CD4-positive, alpha-beta T cell treated with Interleukin-4 for 1 hour (primary cell): ENCODE measurements around the gene NDFIP2.
A peak's percentile ranks its signal among the peaks of the same experiment; 100 is the strongest.

Source experiments
- DNase-seq, 2 donors: peaks; one replicate each; pipeline ENCODE4 v3.0.0-alpha.2; 2020 to 2022

Gene NDFIP2

GRCh38 chr13:79459906-79460305 is 21.0 kb upstream of the NDFIP2 start:
- DNase-seq: no peak

GRCh38 chr13:79462895-79463294 is 18.1 kb upstream of the NDFIP2 start:
- DNase-seq: no peak

- no peak for DNase-seq
Observed at GRCh38 chr13:79463604-79464003, 17.4 kb upstream of the NDFIP2 start.

GRCh38 chr13:79466872-79467271 is 14.1 kb upstream of the NDFIP2 start:
- no peak for DNase-seq

GRCh38 chr13:79468402-79468801 is 12.6 kb upstream of the NDFIP2 start:
- DNase-seq: no peak

- DNase-seq: no peak
Observed at GRCh38 chr13:79468819-79469218, 12.1 kb upstream of the NDFIP2 start.

- DNase-seq: no peak
Observed at GRCh38 chr13:79469608-79470007, 11.3 kb upstream of the NDFIP2 start.

GRCh38 chr13:79470666-79471065 is 10.3 kb upstream of the NDFIP2 start:
- DNase-seq: no peak

GRCh38 chr13:79475569-79475968 is 5.4 kb upstream of the NDFIP2 start:
- DNase-seq: no peak

GRCh38 chr13:79477968-79478367 is 3.0 kb upstream of the NDFIP2 start:
- DNase-seq: no peak

- no peak for DNase-seq
Observed at GRCh38 chr13:79479882-79480281, 1.1 kb upstream of the NDFIP2 start.

GRCh38 chr13:79481685-79482052 is 714 bp downstream of the NDFIP2 start:
- DNase-seq: peak; percentile 37 to 54

- no peak for DNase-seq
Observed at GRCh38 chr13:79482281-79482970, 1.5 kb downstream of the NDFIP2 start.

- no peak for DNase-seq
Observed at GRCh38 chr13:79483086-79483706, 2.2 kb downstream of the NDFIP2 start.

GRCh38 chr13:79485014-79485811 is 4.3 kb downstream of the NDFIP2 start:
- no peak for DNase-seq

- DNase-seq: no peak
Observed at GRCh38 chr13:79486433-79487188, 5.7 kb downstream of the NDFIP2 start.

GRCh38 chr13:79490326-79490725 is 9.4 kb downstream of the NDFIP2 start:
- DNase-seq: no peak

- DNase-seq: no peak
Observed at GRCh38 chr13:79490824-79491223, 9.9 kb downstream of the NDFIP2 start.

- peak in 1 of 2 donors; percentile 54 for DNase-seq
Observed at GRCh38 chr13:79491715-79492114, 10.8 kb downstream of the NDFIP2 start.

- no peak for DNase-seq
Observed at GRCh38 chr13:79492313-79492798, 11.4 kb downstream of the NDFIP2 start.

- DNase-seq: no peak
Observed at GRCh38 chr13:79492918-79493594, 12.1 kb downstream of the NDFIP2 start.

- no peak for DNase-seq
Observed at GRCh38 chr13:79496188-79496587, 15.2 kb downstream of the NDFIP2 start.
